ENCODE results near the gene PHF5A. TPM values are rescaled to one million over a fixed set of nuclear protein-coding genes. Genes with fewer than 3 reads are reported as not detected.
"Not testable (repeated sequence)": the region's sequence is repeated elsewhere in the genome, so short reads cannot be mapped to it uniquely, and the experiment has no call there.

Gene PHF5A
- total RNA-seq, 2 experiments from 2014 or later, result 114 to 117 TPM

GRCh38 chr22:41478473-41478872 is 10.0 kb upstream of the PHF5A start:
- no peaks in the 10 kb centered on the region for H3K36me3 Mint-ChIP-seq
- no peaks in the 10 kb centered on the region for H3K9me3 Mint-ChIP-seq
- no peak overlapping the region for H3K4me3 Mint-ChIP-seq
- peak overlapping the region; percentile 31 for H3K27ac Mint-ChIP-seq
- peaks cover 31% of the 10 kb centered on the region for H3K4me1 Mint-ChIP-seq
- no peak for DNase-seq
- no peaks in the 10 kb centered on the region for H3K27me3 Mint-ChIP-seq

- Mint-ChIP-seq H3K4me3 (no peak overlapping the region), H3K4me1 (peaks cover 44% of the 10 kb centered on the region), H3K27ac (no peak overlapping the region), H3K9me3 (no peaks in the 10 kb centered on the region), H3K27me3 (no peaks in the 10 kb centered on the region), H3K36me3 (peaks cover 3% of the 10 kb centered on the region)
- DNase-seq, result no peak
Measured at GRCh38 chr22:41474872-41475451, 6.5 kb upstream of the PHF5A start.

GRCh38 chr22:41471568-41471967 is 3.1 kb upstream of the PHF5A start:
- no peak overlapping the region for H3K27ac Mint-ChIP-seq
- no peak for DNase-seq
- H3K9me3 Mint-ChIP-seq, result no peaks in the 10 kb centered on the region
- peaks cover 18% of the 10 kb centered on the region for H3K36me3 Mint-ChIP-seq
- H3K4me3 Mint-ChIP-seq, result no peak overlapping the region
- peaks cover 44% of the 10 kb centered on the region for H3K4me1 Mint-ChIP-seq
- H3K27me3 Mint-ChIP-seq, result no peaks in the 10 kb centered on the region

GRCh38 chr22:41470886-41471285 is 2.4 kb upstream of the PHF5A start:
- H3K9me3 Mint-ChIP-seq, result no peaks in the 10 kb centered on the region
- peak overlapping the region; percentile 26 for H3K27ac Mint-ChIP-seq
- DNase-seq, result no peak
- H3K36me3 Mint-ChIP-seq, result peaks cover 19% of the 10 kb centered on the region
- no peaks in the 10 kb centered on the region for H3K27me3 Mint-ChIP-seq
- H3K4me3 Mint-ChIP-seq, result peak overlapping the region; percentile 98
- peaks cover 47% of the 10 kb centered on the region for H3K4me1 Mint-ChIP-seq

GRCh38 chr22:41469218-41469851 is 843 bp upstream of the PHF5A start:
- DNase-seq, result no peak
- Mint-ChIP-seq H3K27ac (peak overlapping the region; percentile 98), H3K9me3 (no peaks in the 10 kb centered on the region), H3K4me3 (peak overlapping the region; percentile 98), H3K36me3 (peaks cover 22% of the 10 kb centered on the region), H3K4me1 (peaks cover 53% of the 10 kb centered on the region), H3K27me3 (no peaks in the 10 kb centered on the region)

GRCh38 chr22:41461901-41462300 is 6.6 kb downstream of the PHF5A start:
- Mint-ChIP-seq H3K4me1 (peaks cover 24% of the 10 kb centered on the region), H3K9me3 (no peaks in the 10 kb centered on the region), H3K27ac (peak overlapping the region; percentile 3), H3K4me3 (no peak overlapping the region), H3K27me3 (no peaks in the 10 kb centered on the region), H3K36me3 (peaks cover 34% of the 10 kb centered on the region)
- DNase-seq, result no peak

GRCh38 chr22:41460071-41460470 is 8.4 kb downstream of the PHF5A start:
- Mint-ChIP-seq H3K36me3 (peaks cover 34% of the 10 kb centered on the region), H3K4me1 (peaks cover 18% of the 10 kb centered on the region)
- not testable (repeated sequence) for DNase-seq, H3K27ac Mint-ChIP-seq, H3K9me3 Mint-ChIP-seq, H3K4me3 Mint-ChIP-seq, H3K27me3 Mint-ChIP-seq

GRCh38 chr22:41459431-41459830 is 9.1 kb downstream of the PHF5A start:
- Mint-ChIP-seq H3K4me1 (peaks cover 13% of the 10 kb centered on the region), H3K27me3 (no peaks in the 10 kb centered on the region), H3K36me3 (peaks cover 31% of the 10 kb centered on the region), H3K27ac (peak overlapping the region; percentile 16), H3K4me3 (no peak overlapping the region), H3K9me3 (no peaks in the 10 kb centered on the region)
- DNase-seq, result no peak

GRCh38 chr22:41458161-41458728 is 10.2 kb downstream of the PHF5A start:
- H3K36me3 Mint-ChIP-seq, result peaks cover 25% of the 10 kb centered on the region
- no peak overlapping the region for H3K4me3 Mint-ChIP-seq
- H3K4me1 Mint-ChIP-seq, result peaks cover 10% of the 10 kb centered on the region
- no peak for DNase-seq
- no peaks in the 10 kb centered on the region for H3K9me3 Mint-ChIP-seq
- peak overlapping the region; percentile 54 for H3K27ac Mint-ChIP-seq
- H3K27me3 Mint-ChIP-seq, result no peaks in the 10 kb centered on the region

GRCh38 chr22:41448189-41448808 is 20.2 kb downstream of the PHF5A start:
- Mint-ChIP-seq H3K9me3 (no peaks in the 10 kb centered on the region), H3K4me1 (peaks cover 14% of the 10 kb centered on the region), H3K4me3 (peak overlapping the region; percentile 97), H3K36me3 (peaks cover 11% of the 10 kb centered on the region), H3K27ac (peak overlapping the region; percentile 97), H3K27me3 (peaks cover 3% of the 10 kb centered on the region)
- peak; percentile 90 for DNase-seq

GRCh38 chr22:41447435-41448188 is 20.9 kb downstream of the PHF5A start:
- no peaks in the 10 kb centered on the region for H3K9me3 Mint-ChIP-seq
- peak overlapping the region; percentile 97 for H3K27ac Mint-ChIP-seq
- H3K27me3 Mint-ChIP-seq, result peaks cover 3% of the 10 kb centered on the region
- peak; percentile 69 for DNase-seq
- H3K4me3 Mint-ChIP-seq, result peak overlapping the region; percentile 97
- H3K36me3 Mint-ChIP-seq, result peaks cover 15% of the 10 kb centered on the region
- H3K4me1 Mint-ChIP-seq, result peaks cover 14% of the 10 kb centered on the region

GRCh38 chr22:41446639-41447434 is 21.7 kb downstream of the PHF5A start, which contains the start of gene TOB2:
Gene TOB2, minus strand, starts transcription at chr22:41446801. Its CDS starts 9,456 bp downstream, at chr22:41437345.
- H3K27ac Mint-ChIP-seq, result peak within 1 kb of the TSS; percentile 97
- no peaks in the 10 kb centered on the region for H3K9me3 Mint-ChIP-seq
- H3K4me1 Mint-ChIP-seq, result peaks cover 17% of the 10 kb centered on the region
- peak within 1 kb of the TSS; percentile 97 for H3K4me3 Mint-ChIP-seq
- peak; percentile 97 for DNase-seq
- peaks cover 3% of the 10 kb centered on the region for H3K27me3 Mint-ChIP-seq
- H3K36me3 Mint-ChIP-seq, result peaks cover 15% of the 10 kb centered on the region

- Mint-ChIP-seq H3K4me1 (peaks cover 18% of the 10 kb centered on the region), H3K27me3 (peaks cover 3% of the 10 kb centered on the region), H3K36me3 (peaks cover 15% of the 10 kb centered on the region), H3K27ac (peak overlapping the region; percentile 97), H3K4me3 (peak overlapping the region; percentile 97), H3K9me3 (no peaks in the 10 kb centered on the region)
- DNase-seq, result no peak
Measured at GRCh38 chr22:41446057-41446501, 22.4 kb downstream of the PHF5A start.

Measured in activated naive CD8-positive, alpha-beta T cell treated with anti-CD3 and anti-CD28 coated beads for 36 hours (primary cell).